Measurements from ENCODE around the gene ZNF862. TPM values are rescaled to one million over a fixed set of nuclear protein-coding genes. Genes with fewer than 3 reads are reported as not detected.
A peak's percentile ranks its signal among the peaks of the same experiment; 100 is the strongest.

The ZNF862 gene
- total and polyA plus RNA-seq, 2 of the 13 experiments (the other 11 are each of a cell fraction or from before 2014, with no cell fraction given), result 0.89 to 2.0 TPM

- TF ChIP-seq JARID2 (CRISPR knock-in tag; IDR thresholded peaks at IDR 0.05; ENCODE audit: insufficient replicate concordance) (no peak), POLR2A (IDR thresholded peaks at IDR 0.05; ENCODE audit: insufficient read depth in 1 of 2, low read depth in 2 of 2, low read length in 2 of 2) (peak; percentile 58 to 75), KLF12 (CRISPR knock-in tag; IDR thresholded peaks at IDR 0.05; ENCODE audit: borderline replicate concordance) (0 out of 2 replicates have a peak, but pooled peaks have one; percentile 28), SRSF4 (IDR thresholded peaks at IDR 0.05; ENCODE audit: low read depth, low read length, poor library complexity, severe bottlenecking) (no peak), SETDB1 (CRISPR knock-in tag; IDR thresholded peaks at IDR 0.05; ENCODE audit: borderline replicate concordance) (no peak), ZNF839 (CRISPR knock-in tag; IDR thresholded peaks at IDR 0.05; ENCODE audit: borderline replicate concordance) (no peak), XRCC5 (optimal IDR thresholded peaks at IDR 0.05; ENCODE audit: low read length) (no peak), ZNF207 (IDR thresholded peaks at IDR 0.05; ENCODE audit: borderline replicate concordance) (no peak), ZNF143 (CRISPR knock-in tag; IDR thresholded peaks at IDR 0.05) (no peak), MYC (CRISPR knock-in tag; IDR thresholded peaks at IDR 0.05; ENCODE audit: borderline replicate concordance) (peak; percentile 61), ZKSCAN1 (IDR thresholded peaks at IDR 0.05; ENCODE audit: low read length) (no peak), JDP2 (CRISPR knock-in tag; IDR thresholded peaks at IDR 0.05; ENCODE audit: borderline replicate concordance) (no peak), ZNF710 (CRISPR knock-in tag; IDR thresholded peaks at IDR 0.05; ENCODE audit: borderline replicate concordance) (peak; percentile 74; the same call in 1 of the 2 replicates), HOXA9 (CRISPR knock-in tag; IDR thresholded peaks at IDR 0.05; ENCODE audit: borderline replicate concordance) (0 out of 2 replicates have a peak, but pooled peaks have one; percentile 45), ATF7 (IDR thresholded peaks at IDR 0.05) (no peak), ATF7 (CRISPR knock-in tag; IDR thresholded peaks at IDR 0.05) (no peak)
- TF ChIP-seq, protein P1, sequence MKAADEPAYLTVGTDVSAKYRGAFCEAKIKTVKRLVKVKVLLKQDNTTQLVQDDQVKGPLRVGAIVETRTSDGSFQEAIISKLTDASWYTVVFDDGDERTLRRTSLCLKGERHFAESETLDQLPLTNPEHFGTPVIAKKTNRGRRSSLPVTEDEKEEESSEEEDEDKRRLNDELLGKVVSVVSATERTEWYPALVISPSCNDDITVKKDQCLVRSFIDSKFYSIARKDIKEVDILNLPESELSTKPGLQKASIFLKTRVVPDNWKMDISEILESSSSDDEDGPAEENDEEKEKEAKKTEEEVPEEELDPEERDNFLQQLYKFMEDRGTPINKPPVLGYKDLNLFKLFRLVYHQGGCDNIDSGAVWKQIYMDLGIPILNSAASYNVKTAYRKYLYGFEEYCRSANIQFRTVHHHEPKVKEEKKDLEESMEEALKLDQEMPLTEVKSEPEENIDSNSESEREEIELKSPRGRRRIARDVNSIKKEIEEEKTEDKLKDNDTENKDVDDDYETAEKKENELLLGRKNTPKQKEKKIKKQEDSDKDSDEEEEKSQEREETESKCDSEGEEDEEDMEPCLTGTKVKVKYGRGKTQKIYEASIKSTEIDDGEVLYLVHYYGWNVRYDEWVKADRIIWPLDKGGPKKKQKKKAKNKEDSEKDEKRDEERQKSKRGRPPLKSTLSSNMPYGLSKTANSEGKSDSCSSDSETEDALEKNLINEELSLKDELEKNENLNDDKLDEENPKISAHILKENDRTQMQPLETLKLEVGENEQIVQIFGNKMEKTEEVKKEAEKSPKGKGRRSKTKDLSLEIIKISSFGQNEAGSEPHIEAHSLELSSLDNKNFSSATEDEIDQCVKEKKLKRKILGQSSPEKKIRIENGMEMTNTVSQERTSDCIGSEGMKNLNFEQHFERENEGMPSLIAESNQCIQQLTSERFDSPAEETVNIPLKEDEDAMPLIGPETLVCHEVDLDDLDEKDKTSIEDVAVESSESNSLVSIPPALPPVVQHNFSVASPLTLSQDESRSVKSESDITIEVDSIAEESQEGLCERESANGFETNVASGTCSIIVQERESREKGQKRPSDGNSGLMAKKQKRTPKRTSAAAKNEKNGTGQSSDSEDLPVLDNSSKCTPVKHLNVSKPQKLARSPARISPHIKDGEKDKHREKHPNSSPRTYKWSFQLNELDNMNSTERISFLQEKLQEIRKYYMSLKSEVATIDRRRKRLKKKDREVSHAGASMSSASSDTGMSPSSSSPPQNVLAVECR (CRISPR knock-in tag; IDR thresholded peaks at IDR 0.05; ENCODE audit: borderline replicate concordance), result 0 out of 2 replicates have a peak, but pooled peaks have one; percentile 53
- TF ChIP-seq, protein P2, sequence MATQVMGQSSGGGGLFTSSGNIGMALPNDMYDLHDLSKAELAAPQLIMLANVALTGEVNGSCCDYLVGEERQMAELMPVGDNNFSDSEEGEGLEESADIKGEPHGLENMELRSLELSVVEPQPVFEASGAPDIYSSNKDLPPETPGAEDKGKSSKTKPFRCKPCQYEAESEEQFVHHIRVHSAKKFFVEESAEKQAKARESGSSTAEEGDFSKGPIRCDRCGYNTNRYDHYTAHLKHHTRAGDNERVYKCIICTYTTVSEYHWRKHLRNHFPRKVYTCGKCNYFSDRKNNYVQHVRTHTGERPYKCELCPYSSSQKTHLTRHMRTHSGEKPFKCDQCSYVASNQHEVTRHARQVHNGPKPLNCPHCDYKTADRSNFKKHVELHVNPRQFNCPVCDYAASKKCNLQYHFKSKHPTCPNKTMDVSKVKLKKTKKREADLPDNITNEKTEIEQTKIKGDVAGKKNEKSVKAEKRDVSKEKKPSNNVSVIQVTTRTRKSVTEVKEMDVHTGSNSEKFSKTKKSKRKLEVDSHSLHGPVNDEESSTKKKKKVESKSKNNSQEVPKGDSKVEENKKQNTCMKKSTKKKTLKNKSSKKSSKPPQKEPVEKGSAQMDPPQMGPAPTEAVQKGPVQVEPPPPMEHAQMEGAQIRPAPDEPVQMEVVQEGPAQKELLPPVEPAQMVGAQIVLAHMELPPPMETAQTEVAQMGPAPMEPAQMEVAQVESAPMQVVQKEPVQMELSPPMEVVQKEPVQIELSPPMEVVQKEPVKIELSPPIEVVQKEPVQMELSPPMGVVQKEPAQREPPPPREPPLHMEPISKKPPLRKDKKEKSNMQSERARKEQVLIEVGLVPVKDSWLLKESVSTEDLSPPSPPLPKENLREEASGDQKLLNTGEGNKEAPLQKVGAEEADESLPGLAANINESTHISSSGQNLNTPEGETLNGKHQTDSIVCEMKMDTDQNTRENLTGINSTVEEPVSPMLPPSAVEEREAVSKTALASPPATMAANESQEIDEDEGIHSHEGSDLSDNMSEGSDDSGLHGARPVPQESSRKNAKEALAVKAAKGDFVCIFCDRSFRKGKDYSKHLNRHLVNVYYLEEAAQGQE (IDR thresholded peaks at IDR 0.05; ENCODE audit: borderline replicate concordance in 1 of 2, low read depth in 1 of 2, low read length in 2 of 2), result no peak
- TF ChIP-seq, protein P3, sequence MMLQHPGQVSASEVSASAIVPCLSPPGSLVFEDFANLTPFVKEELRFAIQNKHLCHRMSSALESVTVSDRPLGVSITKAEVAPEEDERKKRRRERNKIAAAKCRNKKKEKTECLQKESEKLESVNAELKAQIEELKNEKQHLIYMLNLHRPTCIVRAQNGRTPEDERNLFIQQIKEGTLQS (CRISPR knock-in tag; IDR thresholded peaks at IDR 0.05), result no peak
Observed at GRCh38 chr7:149873970-149874643, 35.9 kb downstream of the ZNF862 start (continued).
